OCI-LY3 (cell line): ENCODE data around the gene ZFAND4.
"Not testable (repeated sequence)": the region's sequence is repeated elsewhere in the genome, so short reads cannot be mapped to it uniquely, and the experiment has no call there.

Experiments
- H2AFZ ChIP-seq: fragments of 200-600, 300-600 bp; shearing (Covaris generic); 2 replicates; pipeline ENCODE4 v1.6.0; 2014; ENCODE audit warnings: antibody characterized with exemption, low read depth, low read length
- H3K27ac ChIP-seq: fragments of 200-600, 300-600 bp; sonication (generic); 2 replicates; pipeline ENCODE4 v1.5.1; 2014; ENCODE audit warnings: mild to moderate bottlenecking, low read length, moderate library complexity, mixed read lengths
- H3K27me3 ChIP-seq: fragments of 200-600, 300-600 bp; sonication (generic); 2 replicates; pipeline ENCODE4 v1.6.1; 2014; ENCODE audit warnings: low read depth, low read length, mixed read lengths
- H3K36me3 ChIP-seq: fragments of 200-600, 300-600 bp; sonication (generic); replicated peaks from 2 replicates; pipeline ENCODE3; 2014; ENCODE audit warnings: low read depth, low read length, mixed read lengths
- H3K4me1 ChIP-seq: fragments of 300-600, 200-600 bp; sonication (generic); 2 replicates; pipeline ENCODE4 v1.6.1; 2014; ENCODE audit warnings: low read length, mixed read lengths
- H3K4me2 ChIP-seq: fragments of 200-600, 300-600 bp; sonication (generic); 2 replicates; pipeline ENCODE4 v1.6.1; 2014; ENCODE audit warnings: low read length, mixed read lengths
- H3K4me3 ChIP-seq: fragments of 300-600, 200-600 bp; sonication (generic); 2 replicates; pipeline ENCODE4 v1.5.1; 2014; ENCODE audit warnings: antibody characterized with exemption, mild to moderate bottlenecking, low read length, moderate library complexity
- H3K79me2 ChIP-seq: fragments of 300-600, 200-600 bp; shearing (Covaris generic); 2 replicates; pipeline ENCODE4 v1.6.1; 2014; ENCODE audit warnings: mild to moderate bottlenecking, low read length, mixed read lengths
- H3K9ac ChIP-seq: fragments of 300-600, 200-600 bp; shearing (Covaris generic); 2 replicates; pipeline ENCODE4 v1.6.0; 2014; ENCODE audit warnings: mild to moderate bottlenecking, low read length, moderate library complexity
- H3K9me3 ChIP-seq: fragments of 200-600, 300-600 bp; shearing (Covaris generic); 2 replicates; pipeline ENCODE4 v1.6.1; 2014; ENCODE audit warnings: low read length, mixed read lengths; ENCODE audit not compliant: insufficient read depth
- H4K20me1 ChIP-seq: fragments of 200-600, 300-600 bp; sonication (generic); 2 replicates; pipeline ENCODE4 v1.6.1; 2016; ENCODE audit warnings: low read length, mixed read lengths; ENCODE audit not compliant: insufficient read depth
- EZH2phosphoT487 ChIP-seq: fragments of 200-600 bp; shearing (Covaris generic); IDR thresholded peaks from 2 replicates; pipeline ENCODE4 v1.6.1; 2018; ENCODE audit warnings: antibody characterized with exemption, mixed run types, low read depth
- TF ChIP-seq, protein P1 (sequence below): fragments of 200-600, 300-600 bp; sonication (generic); IDR thresholded peaks from 2 replicates; pipeline ENCODE4 v1.5.1; 2014; ENCODE audit warnings: antibody characterized with exemption, low read length, low read depth

The ZFAND4 gene

DNA sequence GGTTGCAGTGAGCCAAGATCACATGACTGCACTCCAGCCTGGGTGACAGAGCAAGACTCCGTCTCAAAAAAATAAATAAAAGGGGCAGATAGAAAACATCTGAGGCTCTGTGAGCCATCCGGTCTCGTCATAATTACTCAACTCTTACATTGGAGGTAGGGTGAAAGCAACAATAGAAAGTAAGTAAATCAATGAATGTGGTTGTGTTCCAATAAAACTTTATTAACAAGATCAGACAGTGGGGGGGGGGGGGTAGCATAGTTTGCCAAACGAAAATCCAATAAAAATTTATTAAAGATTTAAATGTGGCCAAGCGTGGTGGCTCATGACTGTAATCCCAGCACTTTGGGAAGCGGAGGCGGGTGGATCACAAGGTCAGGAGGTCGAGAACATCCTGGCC lies 2.8 kb upstream of the ZFAND4 start:
- Histone ChIP-seq H3K27me3 (no peaks in the 10 kb centered on the region), H3K36me3 (no peaks in the 10 kb centered on the region), H3K4me2 (no peak overlapping the region), H3K4me1 (no peaks in the 10 kb centered on the region), H3K79me2 (no peaks in the 10 kb centered on the region), H2AFZ (no peak overlapping the region), H3K27ac (no peak overlapping the region), H3K9ac (no peak overlapping the region), H4K20me1 (no peaks in the 10 kb centered on the region), H3K9me3 (no peaks in the 10 kb centered on the region), H3K4me3 (no peak overlapping the region)
- TF ChIP-seq, protein P1, sequence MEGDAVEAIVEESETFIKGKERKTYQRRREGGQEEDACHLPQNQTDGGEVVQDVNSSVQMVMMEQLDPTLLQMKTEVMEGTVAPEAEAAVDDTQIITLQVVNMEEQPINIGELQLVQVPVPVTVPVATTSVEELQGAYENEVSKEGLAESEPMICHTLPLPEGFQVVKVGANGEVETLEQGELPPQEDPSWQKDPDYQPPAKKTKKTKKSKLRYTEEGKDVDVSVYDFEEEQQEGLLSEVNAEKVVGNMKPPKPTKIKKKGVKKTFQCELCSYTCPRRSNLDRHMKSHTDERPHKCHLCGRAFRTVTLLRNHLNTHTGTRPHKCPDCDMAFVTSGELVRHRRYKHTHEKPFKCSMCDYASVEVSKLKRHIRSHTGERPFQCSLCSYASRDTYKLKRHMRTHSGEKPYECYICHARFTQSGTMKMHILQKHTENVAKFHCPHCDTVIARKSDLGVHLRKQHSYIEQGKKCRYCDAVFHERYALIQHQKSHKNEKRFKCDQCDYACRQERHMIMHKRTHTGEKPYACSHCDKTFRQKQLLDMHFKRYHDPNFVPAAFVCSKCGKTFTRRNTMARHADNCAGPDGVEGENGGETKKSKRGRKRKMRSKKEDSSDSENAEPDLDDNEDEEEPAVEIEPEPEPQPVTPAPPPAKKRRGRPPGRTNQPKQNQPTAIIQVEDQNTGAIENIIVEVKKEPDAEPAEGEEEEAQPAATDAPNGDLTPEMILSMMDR, result no peak
- no peak for TF ChIP-seq EZH2phosphoT487

DNA sequence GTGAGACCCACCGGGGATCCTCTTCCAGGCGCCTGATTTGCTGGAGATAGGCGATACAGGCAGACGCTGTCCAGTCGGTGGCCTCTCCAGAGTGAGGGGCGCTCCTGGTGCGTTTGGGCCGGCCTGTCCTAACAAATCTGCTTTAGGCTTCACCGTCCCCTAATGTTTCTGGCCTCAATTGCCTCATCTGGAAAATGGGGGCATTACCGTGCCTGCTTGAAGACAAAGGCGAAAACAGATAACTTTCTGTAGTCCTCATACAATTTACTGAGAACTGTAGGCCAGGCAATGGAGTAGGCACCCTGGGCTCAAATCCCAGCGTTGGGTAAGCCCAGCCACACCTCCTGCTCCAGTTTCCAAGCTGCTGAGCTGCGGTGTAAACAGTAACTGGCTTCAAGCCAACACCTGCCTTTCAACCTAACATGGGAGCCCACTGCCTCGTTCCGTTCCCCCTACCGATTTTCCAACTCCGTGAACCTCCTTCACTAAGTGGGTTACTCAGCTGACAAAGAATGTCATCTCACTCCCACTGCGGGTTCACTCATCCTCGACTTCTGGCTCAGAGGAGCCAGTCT lies 589 bp upstream of the ZFAND4 start:
- no peak overlapping the region for H3K27ac ChIP-seq
- H2AFZ ChIP-seq, result peak overlapping the region; percentile 85; the same call in 1 of the 2 replicates
- TF ChIP-seq, protein P1, result no peak
- H3K9ac ChIP-seq, result 0 out of 2 replicates have a peak overlapping the region, but pooled peaks have one; percentile 27
- peak overlapping the region; percentile 75 for H3K4me2 ChIP-seq
- H3K36me3 ChIP-seq, result no peaks in the 10 kb centered on the region
- no peaks in the 10 kb centered on the region for H4K20me1 ChIP-seq
- no peaks in the 10 kb centered on the region for H3K9me3 ChIP-seq
- H3K4me1 ChIP-seq, result no peaks in the 10 kb centered on the region
- peak overlapping the region; percentile 81 for H3K4me3 ChIP-seq
- no peaks in the 10 kb centered on the region for H3K27me3 ChIP-seq
- H3K79me2 ChIP-seq, result no peaks in the 10 kb centered on the region

DNA sequence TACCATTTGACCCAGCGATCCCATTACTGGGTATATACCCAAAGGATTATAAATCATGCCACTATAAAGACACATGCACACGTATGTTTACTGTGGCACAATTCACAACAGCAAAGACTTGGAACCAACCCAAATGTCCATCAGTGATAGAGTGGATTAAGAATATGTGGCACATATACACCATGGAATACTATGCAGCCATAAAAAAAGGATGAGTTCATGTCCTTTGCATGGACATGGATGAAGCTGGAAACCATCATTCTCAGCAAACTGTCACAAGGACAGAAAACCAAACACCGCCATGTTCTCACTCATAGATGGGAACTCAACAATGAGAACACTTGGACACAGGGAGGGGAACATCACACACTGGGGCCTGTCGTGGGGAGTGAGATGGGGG lies 1.3 kb downstream of the ZFAND4 start:
- not testable (repeated sequence) for H3K9me3 ChIP-seq, H3K27me3 ChIP-seq, H3K4me3 ChIP-seq, H3K79me2 ChIP-seq, H2AFZ ChIP-seq, H3K36me3 ChIP-seq, H4K20me1 ChIP-seq, H3K4me1 ChIP-seq, H3K9ac ChIP-seq, H3K27ac ChIP-seq
- H3K4me2 ChIP-seq, result peak overlapping the region; percentile 75; the same call in 1 of the 2 replicates

DNA sequence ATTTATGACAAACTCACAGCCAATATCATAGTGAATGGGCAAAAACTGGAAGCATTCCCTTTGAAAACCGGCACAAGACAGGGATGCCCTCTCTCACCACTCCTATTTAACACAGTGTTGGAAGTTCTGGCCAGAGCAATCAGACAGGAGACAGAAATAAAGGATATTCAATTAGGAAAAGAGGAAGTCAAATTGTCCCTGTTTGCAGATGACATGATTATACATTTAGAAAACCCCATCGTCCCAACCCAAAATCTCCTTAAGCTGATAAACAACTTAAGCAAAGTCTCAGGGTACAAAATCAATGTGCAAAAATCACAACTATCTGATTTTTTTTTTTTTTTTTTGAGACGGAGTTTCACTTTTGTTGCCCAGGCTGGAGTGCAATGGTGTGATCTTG lies 2.7 kb downstream of the ZFAND4 start:
- not testable (repeated sequence) for H3K36me3 ChIP-seq, H3K4me3 ChIP-seq, H3K4me2 ChIP-seq, H3K27me3 ChIP-seq, H3K4me1 ChIP-seq, H3K9ac ChIP-seq, H3K79me2 ChIP-seq, H3K9me3 ChIP-seq, H4K20me1 ChIP-seq, H3K27ac ChIP-seq, H2AFZ ChIP-seq

DNA sequence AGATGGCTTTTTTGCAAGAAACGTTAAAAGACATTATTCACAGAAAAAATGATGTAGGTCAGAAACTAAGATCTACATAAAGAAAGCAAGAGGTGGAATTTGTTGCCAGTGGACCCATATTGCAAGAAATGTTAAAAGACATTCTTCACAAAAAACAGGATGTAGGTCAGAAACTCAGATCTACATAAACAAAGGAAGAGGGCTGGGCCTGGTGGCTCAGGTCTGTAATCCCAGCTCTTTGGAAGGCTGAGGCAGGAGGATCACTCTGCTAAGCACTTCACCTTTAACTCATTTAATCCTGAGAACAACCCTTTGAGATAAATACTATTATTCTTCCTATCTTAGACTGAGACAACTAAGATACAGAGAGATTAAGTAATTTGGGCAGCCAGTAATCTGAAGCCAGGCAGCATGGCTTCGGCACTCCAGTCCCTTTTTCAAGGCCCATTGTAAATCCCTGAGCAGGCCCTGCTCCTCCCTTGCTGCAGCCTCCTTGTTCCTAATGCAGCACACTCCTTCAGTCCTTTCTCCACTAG lies 11.6 kb downstream of the ZFAND4 start:
- no peak overlapping the region for H3K4me2 ChIP-seq
- no peak overlapping the region for H3K9ac ChIP-seq

More for the DNA sequence above, 11.6 kb downstream of the ZFAND4 start:
- no peaks in the 10 kb centered on the region for H4K20me1 ChIP-seq
- no peak overlapping the region for H2AFZ ChIP-seq
- H3K79me2 ChIP-seq, result no peaks in the 10 kb centered on the region
- TF ChIP-seq, protein P1, result no peak
- no peak for TF ChIP-seq EZH2phosphoT487
- H3K9me3 ChIP-seq, result no peaks in the 10 kb centered on the region
- no peaks in the 10 kb centered on the region for H3K36me3 ChIP-seq
- no peaks in the 10 kb centered on the region for H3K4me1 ChIP-seq
- no peak overlapping the region for H3K4me3 ChIP-seq
- no peaks in the 10 kb centered on the region for H3K27me3 ChIP-seq
- H3K27ac ChIP-seq, result no peak overlapping the region
